ENCODE data around the gene KIF16B. TPM values are rescaled to one million over a fixed set of nuclear protein-coding genes. Genes with fewer than 3 reads are reported as not detected.

Gene KIF16B
- total RNA-seq, 1 experiment from 2014 or later = 16.6 TPM

GRCh38 chr20:16293590-16293989 is 279.7 kb downstream of the KIF16B start:
- Histone ChIP-seq H3K4me1 (ENCODE audit: control insufficient read depth, insufficient read depth, low read length) (no peaks in the 10 kb centered on the region), H3K9me3 (ENCODE audit: control insufficient read depth, insufficient read depth, low read depth, low read length) (no peaks in the 10 kb centered on the region), H3K27me3 (ENCODE audit: control insufficient read depth, insufficient read depth, low read length) (no peaks in the 10 kb centered on the region), H3K27ac (ENCODE audit: low read length) (no peak overlapping the region), H3K4me3 (ENCODE audit: low read depth in 2 of 2, low read length in 2 of 2) (no peak overlapping the region), H3K36me3 (ENCODE audit: control insufficient read depth, insufficient read depth, low read length) (no peaks in the 10 kb centered on the region)
- ChIA-PET CTCF (interaction anchor here (0.6 kb wide), 1 partner anchor 29 kb away, joined by 3 read pairs; no protein-coding TSS in a partner anchor), POLR2A (no interaction called here)
- DNase-seq (ENCODE audit: low read depth, low spot score) (peak; percentile 41), ATAC-seq (no peak)
- no peak for TF ChIP-seq SIN3A (IDR thresholded peaks at IDR 0.05; ENCODE audit: borderline replicate concordance, insufficient read depth, low read depth, low read length)
- TF ChIP-seq, protein P1, sequence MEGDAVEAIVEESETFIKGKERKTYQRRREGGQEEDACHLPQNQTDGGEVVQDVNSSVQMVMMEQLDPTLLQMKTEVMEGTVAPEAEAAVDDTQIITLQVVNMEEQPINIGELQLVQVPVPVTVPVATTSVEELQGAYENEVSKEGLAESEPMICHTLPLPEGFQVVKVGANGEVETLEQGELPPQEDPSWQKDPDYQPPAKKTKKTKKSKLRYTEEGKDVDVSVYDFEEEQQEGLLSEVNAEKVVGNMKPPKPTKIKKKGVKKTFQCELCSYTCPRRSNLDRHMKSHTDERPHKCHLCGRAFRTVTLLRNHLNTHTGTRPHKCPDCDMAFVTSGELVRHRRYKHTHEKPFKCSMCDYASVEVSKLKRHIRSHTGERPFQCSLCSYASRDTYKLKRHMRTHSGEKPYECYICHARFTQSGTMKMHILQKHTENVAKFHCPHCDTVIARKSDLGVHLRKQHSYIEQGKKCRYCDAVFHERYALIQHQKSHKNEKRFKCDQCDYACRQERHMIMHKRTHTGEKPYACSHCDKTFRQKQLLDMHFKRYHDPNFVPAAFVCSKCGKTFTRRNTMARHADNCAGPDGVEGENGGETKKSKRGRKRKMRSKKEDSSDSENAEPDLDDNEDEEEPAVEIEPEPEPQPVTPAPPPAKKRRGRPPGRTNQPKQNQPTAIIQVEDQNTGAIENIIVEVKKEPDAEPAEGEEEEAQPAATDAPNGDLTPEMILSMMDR (IDR thresholded peaks at IDR 0.05) = no peak
- no peak for TF ChIP-seq POLR2AphosphoS5 (IDR thresholded peaks at IDR 0.05; ENCODE audit: low read depth, low read length)
- TF ChIP-seq TCF7L2 (IDR thresholded peaks at IDR 0.05; ENCODE audit: low read depth, low read length) = no peak
- TF ChIP-seq REST (IDR thresholded peaks at IDR 0.05; ENCODE audit: insufficient read depth in 1 of 2, low read depth in 2 of 2, low read length in 1 of 2) = no peak
- in situ Hi-C loops (cut with HindIII; ENCODE audit: low pct_unique_long_range_greater_than_20kb, low sequenced_read_pairs) (no loop called here), intact Hi-C loops (cut with micrococcal nuclease; ENCODE audit: unreplicated experiment) (no loop called here)
- BruUV-seq (replicated peaks) = no TSS peak

DNA sequence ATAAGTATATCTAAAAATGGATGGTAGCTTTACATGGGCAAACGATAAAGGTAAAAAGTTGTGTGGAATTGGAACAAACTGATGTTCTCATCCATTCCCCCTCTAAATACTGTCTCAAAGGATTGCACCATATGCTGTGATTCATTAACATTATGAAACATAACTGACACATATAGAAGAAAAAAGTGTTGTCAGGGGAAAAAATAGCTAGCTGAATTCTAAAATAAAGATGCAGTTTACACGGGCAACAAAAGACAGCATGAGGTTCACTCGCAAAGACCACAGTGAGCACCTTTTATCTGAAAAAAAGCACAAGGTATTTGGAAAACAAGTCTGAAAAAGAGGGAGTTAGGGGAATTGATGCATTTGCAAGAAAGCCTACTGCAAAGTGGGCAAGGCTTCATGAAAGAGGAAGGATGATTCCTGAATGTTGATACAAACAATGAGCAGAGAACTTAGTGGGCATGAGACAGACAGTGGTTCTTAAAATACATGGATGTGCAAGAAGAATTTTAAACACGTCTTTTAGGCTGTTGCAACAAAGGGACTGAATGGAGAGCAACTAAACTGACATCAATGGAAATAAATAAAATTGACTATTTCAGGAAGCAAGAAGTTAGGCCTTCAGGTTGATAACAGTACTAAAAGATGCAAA is 280.9 kb downstream of the KIF16B start:
- POLR2A ChIA-PET = no interaction called here

More for the DNA sequence above, 280.9 kb downstream of the KIF16B start:
- TF ChIP-seq, protein P1 (IDR thresholded peaks at IDR 0.05) = no peak
- TF ChIP-seq POLR2AphosphoS5 (IDR thresholded peaks at IDR 0.05; ENCODE audit: low read depth, low read length) (no peak), SIN3A (IDR thresholded peaks at IDR 0.05; ENCODE audit: borderline replicate concordance, insufficient read depth, low read depth, low read length) (no peak), TCF7L2 (IDR thresholded peaks at IDR 0.05; ENCODE audit: low read depth, low read length) (no peak), REST (IDR thresholded peaks at IDR 0.05; ENCODE audit: insufficient read depth in 1 of 2, low read depth in 2 of 2, low read length in 1 of 2) (no peak)
- ATAC-seq = no peak
- H3K9me3 ChIP-seq (ENCODE audit: control insufficient read depth, insufficient read depth, low read depth, low read length) = no peaks in the 10 kb centered on the region
- no peak overlapping the region for H3K27ac ChIP-seq (ENCODE audit: low read length)
- H3K4me3 ChIP-seq (ENCODE audit: low read depth in 2 of 2, low read length in 2 of 2) = no peak overlapping the region
- intact Hi-C loops (cut with micrococcal nuclease; ENCODE audit: unreplicated experiment) (no loop called here), in situ Hi-C loops (cut with HindIII; ENCODE audit: low pct_unique_long_range_greater_than_20kb, low sequenced_read_pairs) (no loop called here)
- H3K36me3 ChIP-seq (ENCODE audit: control insufficient read depth, insufficient read depth, low read length) = no peaks in the 10 kb centered on the region
- no peaks in the 10 kb centered on the region for H3K27me3 ChIP-seq (ENCODE audit: control insufficient read depth, insufficient read depth, low read length)
- CTCF ChIA-PET = no interaction called here
- no TSS peak for BruUV-seq (replicated peaks)
- DNase-seq (ENCODE audit: low read depth, low spot score) = no peak
- H3K4me1 ChIP-seq (ENCODE audit: control insufficient read depth, insufficient read depth, low read length) = no peaks in the 10 kb centered on the region
